Activated CD4-positive, alpha-beta T cell treated with anti-CD3 and anti-CD28 coated beads, Interleukin-2, amount 50 U/mL, for 48 hours (primary cell): Measurements from ENCODE around the gene CD96.
A peak's percentile ranks its signal among the peaks of the same experiment; 100 is the strongest.
"Not testable (repeated sequence)": the region's sequence is repeated elsewhere in the genome, so short reads cannot be mapped to it uniquely, and the experiment has no call there.

Source experiments
- DNase-seq, 2 experiments: peaks; one replicate each; pipeline ENCODE4 v3.0.0-alpha.2; 2020

Gene CD96

DNA sequence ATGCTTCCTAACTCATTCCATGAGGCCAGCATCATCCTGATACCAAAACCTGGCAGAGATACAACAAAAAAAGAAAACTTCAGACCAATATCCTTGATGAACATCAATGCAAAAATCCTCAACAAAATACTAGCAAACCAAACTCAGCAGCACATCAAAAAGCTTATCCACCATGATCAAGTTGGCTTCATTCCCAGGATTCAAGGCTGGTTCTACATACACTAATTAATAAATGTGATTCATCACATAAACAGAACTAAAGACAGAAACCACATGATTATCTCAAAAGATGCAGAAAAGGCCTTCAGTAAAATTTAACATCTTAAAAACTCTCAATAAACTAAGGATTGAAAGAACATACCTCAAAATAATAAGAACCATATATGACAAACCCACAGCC lies 88.6 kb downstream of the CD96 start:
- DNase-seq = not testable (repeated sequence)

GRCh38 chr3:111635403-111635802 lies 93.4 kb downstream of the CD96 start:
- DNase-seq = no peak

GRCh38 chr3:111636366-111636885 lies 94.4 kb downstream of the CD96 start:
- DNase-seq = no peak

DNA sequence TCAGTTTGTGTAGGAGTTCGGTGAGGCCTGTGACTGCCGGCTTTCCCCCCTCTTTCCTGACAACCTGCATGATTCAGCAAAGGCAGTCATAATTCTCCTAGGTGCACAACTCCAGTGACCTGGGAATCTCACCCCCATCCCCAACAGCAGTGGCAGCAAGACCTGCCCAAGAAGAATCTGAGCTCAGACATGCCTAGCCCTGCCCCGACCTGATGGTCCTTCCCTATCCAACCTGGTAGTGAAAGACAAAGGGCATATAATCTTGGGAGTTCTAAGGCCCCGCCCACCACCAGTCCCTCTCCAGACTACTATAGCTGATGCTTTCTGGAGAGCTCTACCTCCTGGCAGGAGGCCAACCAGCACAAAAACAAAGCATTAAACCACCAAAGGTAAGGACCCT lies 97.3 kb downstream of the CD96 start:
- DNase-seq = no peak

GRCh38 chr3:111648991-111649579 lies 107.1 kb downstream of the CD96 start:
- DNase-seq = no peak

GRCh38 chr3:111650378-111651275 lies 108.6 kb downstream of the CD96 start:
- no peak for DNase-seq

GRCh38 chr3:111652492-111653180 lies 110.6 kb downstream of the CD96 start:
- DNase-seq = no peak

GRCh38 chr3:111653766-111654165 lies 111.8 kb downstream of the CD96 start:
- no peak for DNase-seq

GRCh38 chr3:111662012-111662411 lies 120.0 kb downstream of the CD96 start:
- no peak for DNase-seq

GRCh38 chr3:111662907-111663306 lies 120.9 kb downstream of the CD96 start:
- DNase-seq = no peak

DNA sequence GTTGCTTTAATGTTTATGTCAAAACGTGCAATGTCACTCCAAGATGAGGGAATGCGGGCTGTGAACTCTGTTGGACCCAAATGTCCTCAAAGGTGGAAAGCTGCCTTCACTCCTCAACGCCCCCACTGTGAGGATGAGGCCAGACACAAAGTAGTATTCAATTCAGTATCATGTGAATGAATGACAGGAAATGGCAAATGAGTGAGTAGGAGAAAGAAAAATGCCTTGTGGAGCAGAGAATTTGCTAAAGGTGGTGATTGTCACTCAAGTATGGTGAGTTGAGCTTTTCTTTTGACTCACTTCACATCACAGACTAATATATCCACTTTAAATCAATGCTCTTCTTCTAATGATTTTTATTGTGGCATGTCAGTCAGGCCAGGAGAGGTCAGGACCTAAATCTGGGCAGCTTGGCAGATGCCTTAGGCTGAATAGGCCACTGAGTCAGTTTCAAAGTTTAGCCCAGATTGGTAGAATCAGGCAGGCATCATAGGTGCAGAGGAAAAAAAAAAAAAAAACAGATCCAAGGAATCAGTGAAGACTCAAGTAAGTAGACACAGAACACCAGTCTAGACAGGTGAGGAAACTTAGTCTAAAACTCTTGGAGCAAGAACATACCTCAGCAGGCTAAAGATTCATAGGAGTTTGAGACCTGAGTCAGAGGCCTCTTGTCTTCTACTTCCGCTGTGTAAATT lies 124.2 kb downstream of the CD96 start:
- no peak for DNase-seq

GRCh38 chr3:111667170-111667569 lies 125.2 kb downstream of the CD96 start:
- no peak for DNase-seq

- DNase-seq = peak; percentile 54 to 64
These were observed 125.7 kb downstream of the CD96 start for GRCh38 chr3:111667621-111668239.

- no peak for DNase-seq
These were observed 126.3 kb downstream of the CD96 start for GRCh38 chr3:111668326-111668725.

GRCh38 chr3:111668888-111669488 lies 127.0 kb downstream of the CD96 start:
- no peak for DNase-seq

DNA sequence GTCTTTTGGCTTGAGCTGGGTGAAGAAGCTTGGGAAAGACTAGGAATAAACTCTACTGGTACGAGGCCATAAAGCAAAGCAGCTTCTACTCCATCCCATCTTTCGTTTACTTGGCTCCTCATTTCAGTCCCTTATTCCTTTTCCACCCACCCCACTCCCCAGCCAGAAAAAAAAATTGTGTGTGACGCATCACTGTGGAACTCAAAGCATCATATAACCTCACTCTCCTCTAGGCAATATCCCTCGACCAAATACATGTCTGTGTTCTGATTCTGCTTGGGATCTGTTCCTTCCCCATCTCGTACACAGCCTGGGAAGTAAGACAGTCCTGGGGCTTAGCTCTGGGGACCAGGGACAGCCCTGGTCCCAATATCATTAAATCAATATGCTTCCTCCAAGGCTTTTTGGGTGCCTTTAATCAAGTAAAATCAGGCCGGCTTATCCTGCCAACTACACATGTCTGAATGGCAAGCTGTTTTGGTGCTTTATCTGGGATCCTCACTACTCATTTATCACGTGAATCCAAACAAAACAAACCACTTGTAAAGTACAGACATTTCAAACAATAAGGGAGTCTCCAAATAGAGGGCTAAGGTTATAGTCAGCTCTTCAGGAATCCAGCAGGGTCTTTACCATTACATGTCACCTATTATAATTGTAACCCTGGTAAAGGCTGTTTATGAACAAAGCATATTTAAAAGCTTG lies 128.1 kb downstream of the CD96 start:
- no peak for DNase-seq

GRCh38 chr3:111672461-111672860 lies 130.5 kb downstream of the CD96 start:
- DNase-seq = not testable (repeated sequence)

DNA sequence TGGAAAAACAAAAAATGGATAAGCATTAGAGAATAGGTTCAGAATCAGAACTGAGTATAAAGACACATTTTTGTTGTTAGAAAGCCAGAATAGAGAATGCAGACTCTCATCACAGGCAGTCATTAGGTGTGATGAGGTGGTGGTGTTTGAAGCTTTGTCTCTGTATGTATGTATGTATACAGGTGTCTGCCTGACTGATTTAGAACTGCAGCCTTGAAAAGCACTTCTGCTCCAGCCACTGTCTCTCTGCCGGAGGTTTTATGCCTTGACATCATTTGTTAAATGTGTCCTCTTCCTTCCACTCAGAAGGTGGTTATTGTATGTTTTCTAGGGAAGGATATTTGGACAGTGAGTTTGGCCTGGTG lies 133.8 kb downstream of the CD96 start:
- no peak for DNase-seq

DNA sequence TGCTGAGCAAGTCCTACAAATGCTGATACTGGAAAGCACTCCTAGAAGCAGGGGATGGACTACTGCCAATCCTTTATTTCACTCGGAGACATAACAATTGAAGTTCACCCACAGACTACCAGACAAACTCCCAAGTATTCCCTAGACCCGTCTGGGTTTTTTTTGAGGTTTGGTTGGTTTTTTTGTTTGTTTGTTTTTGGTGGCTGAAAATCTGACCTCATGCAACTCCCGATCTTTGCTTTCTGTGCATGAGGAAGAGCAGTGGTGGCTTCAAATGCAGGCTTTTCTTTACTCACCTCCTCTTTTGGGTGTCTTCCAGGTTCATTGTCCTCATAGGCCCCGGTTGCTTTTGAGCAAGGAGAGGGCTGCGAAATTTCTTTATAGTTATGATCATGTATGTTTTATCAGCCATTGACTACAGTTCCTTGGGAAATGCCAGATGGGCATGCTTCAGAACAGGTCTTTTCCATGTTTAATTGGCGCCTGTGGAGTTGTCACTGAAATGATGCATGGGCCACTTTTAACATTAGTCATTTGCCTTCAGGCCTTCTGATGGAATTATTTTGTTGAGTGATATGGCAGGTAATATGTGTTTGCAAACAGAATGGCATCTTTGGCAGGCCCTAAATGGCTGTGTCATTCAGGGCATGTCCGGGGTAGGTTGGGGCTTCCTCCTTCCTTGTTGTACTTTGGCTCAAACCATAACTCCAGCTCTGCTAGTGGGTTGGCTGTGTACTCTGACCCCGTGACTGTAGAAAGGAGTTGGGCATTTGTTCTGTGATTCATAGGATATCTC lies 134.4 kb downstream of the CD96 start:
- DNase-seq = peak in 1 of 2 experiments; percentile 23

GRCh38 chr3:111677007-111677392 lies 135.0 kb downstream of the CD96 start:
- DNase-seq = no peak
